Measurements from ENCODE around the gene EPS15. TPM values are rescaled to one million over a fixed set of nuclear protein-coding genes. Genes with fewer than 3 reads are reported as not detected.

EPS15 gene
- total and polyA plus RNA-seq, 2 of the 13 experiments (the other 11 are each of a cell fraction or from before 2014, with no cell fraction given), result 14.3 to 19.3 TPM

DNA sequence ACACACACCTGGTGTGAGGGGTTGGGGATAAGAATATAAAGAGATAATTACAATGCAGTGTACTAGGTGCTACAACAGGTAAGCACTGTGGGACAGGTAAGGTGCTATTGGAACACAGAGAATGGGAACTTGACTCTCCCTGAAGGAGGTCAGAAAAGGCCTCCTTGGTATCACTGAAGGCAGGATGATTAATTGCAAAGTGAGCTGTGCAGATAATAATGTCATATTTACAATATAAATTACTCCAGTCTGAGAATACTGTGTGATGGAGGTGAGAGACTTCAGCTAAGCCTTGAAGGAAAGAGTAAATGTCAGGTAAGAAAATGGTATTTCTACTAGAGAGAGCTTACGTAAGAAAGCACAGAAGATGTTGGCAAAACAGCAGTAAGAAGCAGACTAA, 91.6 kb downstream of the EPS15 start:
- ChIA-PET CTCF (ENCODE audit: low intra/inter-chr PET ratio, low total read pairs) (no interaction called here), POLR2A (no interaction called here)
- peaks cover 2 to 8% of the 10 kb centered on the region in 2 experiments; a peak in 1 of 5 replicates for H3K36me3 ChIP-seq (replicated peaks in 1 of 2; ENCODE audit: control insufficient read depth in 1 of 2, insufficient read depth in 2 of 2, low read length in 2 of 2)
- no peaks in the 10 kb centered on the region for H3K27me3 ChIP-seq (ENCODE audit: control insufficient read depth in 1 of 2, insufficient read depth in 2 of 2, low read length in 2 of 2)
- 96% methylated on average over 1 of the region's 1 CpG for WGBS (ENCODE audit: low lambda C conversion rate)
- H3K4me1 ChIP-seq (ENCODE audit: insufficient read depth, low read length), result no peaks in the 10 kb centered on the region
- intact Hi-C loops (cut with micrococcal nuclease; ENCODE audit: unreplicated experiment), result no loop called here
- no peak overlapping the region for H2AFZ ChIP-seq (ENCODE audit: low read length)
- TF ChIP-seq POLR2AphosphoS2 (IDR thresholded peaks at IDR 0.05; ENCODE audit: low read depth, low read length), result no peak
- no peaks in the 10 kb centered on the region for H3K79me2 ChIP-seq (ENCODE audit: insufficient read depth, low read length)
- BruUV-seq (replicated peaks), result no TSS peak
- in situ Hi-C loops (cut with HindIII; ENCODE audit: extremely low pct_ligation_motif_present, low pct_unique_long_range_greater_than_20kb), result no loop called here
- no peaks in the 10 kb centered on the region for H3K9me3 ChIP-seq (ENCODE audit: low read length)
- ATAC-seq (no peak), FAIRE-seq (no peak), DNase-seq (ENCODE audit: low spot score) (no peak)
- no peak overlapping the region for H3K4me2 ChIP-seq (ENCODE audit: low read depth, low read length)
- H3K9ac ChIP-seq (ENCODE audit: insufficient read depth, low read depth, low read length), result no peak overlapping the region
- H3K27ac ChIP-seq (ENCODE audit: extremely low read length, insufficient read depth, low read length), result no peak overlapping the region
- H3K4me3 ChIP-seq (replicated peaks in 1 of 3; ENCODE audit: insufficient read depth in 1 of 3, low read depth in 2 of 3, low read length in 3 of 3), result no peak overlapping the region
- H4K20me1 ChIP-seq (ENCODE audit: insufficient read depth, low read length), result no peaks in the 10 kb centered on the region

- DNase-seq (ENCODE audit: low spot score), result no peak
- H4K20me1 ChIP-seq (ENCODE audit: insufficient read depth, low read length), result no peaks in the 10 kb centered on the region
- FAIRE-seq, result no peak
- POLR2A ChIA-PET, result no interaction called here
- CTCF ChIA-PET (ENCODE audit: low intra/inter-chr PET ratio, low total read pairs), result no interaction called here
- peaks cover 2 to 8% of the 10 kb centered on the region in 2 experiments; a peak in 2 of 5 replicates for H3K36me3 ChIP-seq (replicated peaks in 1 of 2; ENCODE audit: control insufficient read depth in 1 of 2, insufficient read depth in 2 of 2, low read length in 2 of 2)
- H3K9ac ChIP-seq (ENCODE audit: insufficient read depth, low read depth, low read length), result no peak overlapping the region
- no peak overlapping the region for H3K4me3 ChIP-seq (replicated peaks in 1 of 3; ENCODE audit: insufficient read depth in 1 of 3, low read depth in 2 of 3, low read length in 3 of 3)
- H3K27me3 ChIP-seq (ENCODE audit: control insufficient read depth in 1 of 2, insufficient read depth in 2 of 2, low read length in 2 of 2), result no peaks in the 10 kb centered on the region
- no peak overlapping the region for H2AFZ ChIP-seq (ENCODE audit: low read length)
- H3K79me2 ChIP-seq (ENCODE audit: insufficient read depth, low read length), result no peaks in the 10 kb centered on the region
- H3K4me2 ChIP-seq (ENCODE audit: low read depth, low read length), result no peak overlapping the region
- H3K27ac ChIP-seq (ENCODE audit: extremely low read length, insufficient read depth, low read length), result no peak overlapping the region
- no peaks in the 10 kb centered on the region for H3K9me3 ChIP-seq (ENCODE audit: low read length)
- H3K4me1 ChIP-seq (ENCODE audit: insufficient read depth, low read length), result no peaks in the 10 kb centered on the region
- in situ Hi-C loops (cut with HindIII; ENCODE audit: extremely low pct_ligation_motif_present, low pct_unique_long_range_greater_than_20kb) (no loop called here), intact Hi-C loops (cut with micrococcal nuclease; ENCODE audit: unreplicated experiment) (no loop called here)
- 80% methylated on average over 3 of the region's 3 CpGs for WGBS (ENCODE audit: low lambda C conversion rate)
- no TSS peak for BruUV-seq (replicated peaks)
- ATAC-seq, result no peak
- TF ChIP-seq ATAD3A (CRISPR knock-in tag; IDR thresholded peaks at IDR 0.05) (no peak), WIZ (CRISPR knock-in tag; IDR thresholded peaks at IDR 0.05) (no peak), ZBTB21 (CRISPR knock-in tag; IDR thresholded peaks at IDR 0.05) (no peak), EEA1 (CRISPR knock-in tag; IDR thresholded peaks at IDR 0.05; ENCODE audit: borderline replicate concordance) (no peak), MZF1 (CRISPR knock-in tag; IDR thresholded peaks at IDR 0.05; ENCODE audit: borderline replicate concordance) (no peak), THAP9 (CRISPR knock-in tag; IDR thresholded peaks at IDR 0.05; ENCODE audit: borderline replicate concordance) (no peak), HCFC1 (IDR thresholded peaks at IDR 0.05; ENCODE audit: low read depth, low read length) (no peak), ZNF331 (CRISPR knock-in tag; IDR thresholded peaks at IDR 0.05) (no peak), CREB1 (IDR thresholded peaks at IDR 0.05) (no peak), CREB1 (CRISPR knock-in tag; IDR thresholded peaks at IDR 0.05) (no peak), FOXC1 (CRISPR knock-in tag; IDR thresholded peaks at IDR 0.05; ENCODE audit: borderline replicate concordance) (no peak), MBD4 (IDR thresholded peaks at IDR 0.05; ENCODE audit: borderline replicate concordance, low read length) (no peak), TMF1 (CRISPR knock-in tag; IDR thresholded peaks at IDR 0.05; ENCODE audit: low read depth) (no peak), CBX2 (IDR thresholded peaks at IDR 0.05; ENCODE audit: low read depth, low read length) (no peak), CBX2 (CRISPR knock-in tag; IDR thresholded peaks at IDR 0.05; ENCODE audit: low read depth) (no peak)
- TF ChIP-seq, protein P1, sequence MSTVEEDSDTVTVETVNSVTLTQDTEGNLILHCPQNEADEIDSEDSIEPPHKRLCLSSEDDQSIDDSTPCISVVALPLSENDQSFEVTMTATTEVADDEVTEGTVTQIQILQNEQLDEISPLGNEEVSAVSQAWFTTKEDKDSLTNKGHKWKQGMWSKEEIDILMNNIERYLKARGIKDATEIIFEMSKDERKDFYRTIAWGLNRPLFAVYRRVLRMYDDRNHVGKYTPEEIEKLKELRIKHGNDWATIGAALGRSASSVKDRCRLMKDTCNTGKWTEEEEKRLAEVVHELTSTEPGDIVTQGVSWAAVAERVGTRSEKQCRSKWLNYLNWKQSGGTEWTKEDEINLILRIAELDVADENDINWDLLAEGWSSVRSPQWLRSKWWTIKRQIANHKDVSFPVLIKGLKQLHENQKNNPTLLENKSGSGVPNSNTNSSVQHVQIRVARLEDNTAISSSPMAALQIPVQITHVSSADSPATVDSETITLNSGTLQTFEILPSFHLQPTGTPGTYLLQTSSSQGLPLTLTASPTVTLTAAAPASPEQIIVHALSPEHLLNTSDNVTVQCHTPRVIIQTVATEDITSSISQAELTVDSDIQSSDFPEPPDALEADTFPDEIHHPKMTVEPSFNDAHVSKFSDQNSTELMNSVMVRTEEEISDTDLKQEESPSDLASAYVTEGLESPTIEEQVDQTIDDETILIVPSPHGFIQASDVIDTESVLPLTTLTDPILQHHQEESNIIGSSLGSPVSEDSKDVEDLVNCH (CRISPR knock-in tag; IDR thresholded peaks at IDR 0.05), result no peak
Observed at GRCh38 chr1:51425955-51426354, 93.1 kb downstream of the EPS15 start.
